HL-60 (cell line): ENCODE results near the gene MYCBP2.

ENCODE experiments used
- DNase-seq, 2 experiments: peaks; one replicate each; pipeline ENCODE4 v3.0.0-alpha.2; 2010 to 2020; ENCODE audit warnings: low read depth in 1 of 2, low spot score in 1 of 2
- H3K27ac ChIP-seq: fragments of 250-450 bp; sonication (Bioruptor Pico); replicated peaks from 2 replicates; pipeline ENCODE4 v1.5.1; 2020; ENCODE audit warnings: mild to moderate bottlenecking, moderate library complexity
- H3K27me3 ChIP-seq: fragments of 250-450 bp; sonication (Bioruptor Pico); 2 replicates; pipeline ENCODE4 v1.5.1; 2021; ENCODE audit warnings: mild to moderate bottlenecking, moderate library complexity; ENCODE audit not compliant: insufficient read depth, poor library complexity, severe bottlenecking
- H3K4me3 ChIP-seq: replicated peaks from 2 replicates; pipeline ENCODE4 v1.5.1; 2011; ENCODE audit warnings: mild to moderate bottlenecking, control low read depth, low read length; ENCODE audit not compliant: insufficient read depth
- CTCF ChIP-seq: IDR thresholded peaks from one replicate; pipeline ENCODE4 v1.5.1; 2011; ENCODE audit warnings: low read length, control low read depth, inconsistent platforms; ENCODE audit not compliant: insufficient read depth
- GABPA ChIP-seq: IDR thresholded peaks from 2 replicates; pipeline ENCODE4 v1.6.1; 2012; ENCODE audit warnings: low read depth
- POLR2AphosphoS5 ChIP-seq: IDR thresholded peaks from 2 replicates; pipeline ENCODE4 v1.6.1; 2012; ENCODE audit warnings: low read depth
- REST ChIP-seq: IDR thresholded peaks from 2 replicates; pipeline ENCODE4 v1.6.1; 2012; ENCODE audit warnings: low read depth; ENCODE audit not compliant: insufficient replicate concordance
- SPI1 ChIP-seq: IDR thresholded peaks from 2 replicates; pipeline ENCODE4 v1.6.1; 2012; ENCODE audit warnings: low read depth, mild to moderate bottlenecking, borderline replicate concordance
- long read RNA-seq: library from polyadenylated mRNA; unstranded; transcript quantifications from one replicate; pipeline ENCODE4 v2.0.0, GENCODE V29; 2020

Gene MYCBP2
- long read RNA-seq, partial matches to known transcripts = 54 of 64 reads
- long read RNA-seq, other reads (novel, unspliced or antisense) = 9 of 64 reads

GRCh38 chr13:77326905-77327604 lies at the start of gene MYCBP2:
MYCBP2 (minus strand) TSS chr13:77327094; CDS start chr13:77326775, 319 bp downstream.
- DNase-seq = peak; percentile 98 to 100
- Histone ChIP-seq H3K27me3 (no peaks in the 10 kb centered on the region), H3K27ac (peak within 1 kb of the TSS; percentile 86), H3K4me3 (peak within 1 kb of the TSS; percentile 88)
- no peak; the same call in 1 of the 2 replicates for TF ChIP-seq GABPA
- TF ChIP-seq POLR2AphosphoS5 = peak; percentile 92

- H3K27ac ChIP-seq = no peak overlapping the region
- no peak for TF ChIP-seq POLR2AphosphoS5
- TF ChIP-seq CTCF = no peak
- no peak for TF ChIP-seq REST
- TF ChIP-seq GABPA = no peak
- TF ChIP-seq SPI1 = no peak
- no peak for DNase-seq
- no peak overlapping the region for H3K4me3 ChIP-seq
- no peaks in the 10 kb centered on the region for H3K27me3 ChIP-seq
Measured at GRCh38 chr13:77375560-77376108, 48.7 kb upstream of the MYCBP2 start.

- Histone ChIP-seq H3K27ac (0 out of 2 replicates have a peak overlapping the region, but pooled peaks have one; percentile 22), H3K4me3 (no peak overlapping the region), H3K27me3 (no peaks in the 10 kb centered on the region)
- TF ChIP-seq CTCF (no peak), SPI1 (no peak), POLR2AphosphoS5 (no peak), GABPA (no peak), REST (no peak)
- DNase-seq = peak in 1 of 2 experiments; percentile 28
Measured at GRCh38 chr13:77374786-77375185, 47.9 kb upstream of the MYCBP2 start.

GRCh38 chr13:77374339-77374738 lies 47.4 kb upstream of the MYCBP2 start:
- no peak overlapping the region for H3K4me3 ChIP-seq
- H3K27me3 ChIP-seq = no peaks in the 10 kb centered on the region
- no peak for DNase-seq
- 0 out of 2 replicates have a peak overlapping the region, but pooled peaks have one; percentile 22 for H3K27ac ChIP-seq
- TF ChIP-seq CTCF = no peak
- TF ChIP-seq SPI1 = no peak
- no peak for TF ChIP-seq GABPA
